Hematopoietic multipotent progenitor cell treated with erythropoietin and hydrocortisone succinate and interleukin-3 and kit ligand, for 17 days (in vitro differentiated cells): Measurements from ENCODE around the gene RAD50.
"Not testable (repeated sequence)": the region's sequence is repeated elsewhere in the genome, so short reads cannot be mapped to it uniquely, and the experiment has no call there.

Experiments used
- DNase-seq: peaks from one replicate; pipeline ENCODE4 v3.0.0-alpha.2; 2015; ENCODE audit warnings: low spot score

The RAD50 gene

DNA sequence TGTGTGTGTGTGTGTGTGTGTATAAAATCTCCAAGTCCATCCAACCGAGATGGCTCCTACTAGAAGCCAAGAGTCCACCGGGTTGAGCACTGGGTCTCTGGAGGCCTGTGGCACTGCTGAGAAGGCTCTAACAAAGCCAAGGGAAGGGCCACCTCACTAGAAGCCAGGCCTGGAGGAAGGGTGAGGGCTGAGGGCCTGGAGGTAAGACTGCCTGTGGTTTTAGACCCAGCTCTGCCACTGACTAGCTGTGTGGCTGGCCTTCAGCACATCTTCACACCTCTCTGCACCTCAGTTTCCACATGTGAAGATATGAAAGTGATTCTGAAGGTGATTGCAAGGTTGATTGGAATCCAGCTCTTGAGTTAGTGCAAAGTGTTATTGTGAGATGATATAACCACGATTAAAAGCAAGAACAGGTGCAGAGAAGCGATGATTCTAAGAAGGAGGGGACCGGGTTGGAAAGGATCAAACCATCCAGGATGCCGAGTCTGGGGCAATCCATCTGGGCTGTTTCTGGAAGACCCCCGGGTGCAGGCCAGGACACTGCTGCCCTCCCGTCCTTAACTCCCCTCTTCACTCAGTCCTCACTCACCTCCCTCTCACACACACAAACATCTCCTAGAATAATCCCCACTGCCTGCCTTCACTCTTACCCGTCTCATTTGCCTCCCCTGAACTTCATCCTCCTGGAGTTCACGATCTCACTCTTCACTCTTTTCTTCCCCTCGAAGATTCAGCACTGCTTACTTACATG lies 119.3 kb downstream of the RAD50 start:
- DNase-seq = no peak

GRCh38 chr5:132677191-132677590 lies 120.4 kb downstream of the RAD50 start:
- no peak for DNase-seq

DNA sequence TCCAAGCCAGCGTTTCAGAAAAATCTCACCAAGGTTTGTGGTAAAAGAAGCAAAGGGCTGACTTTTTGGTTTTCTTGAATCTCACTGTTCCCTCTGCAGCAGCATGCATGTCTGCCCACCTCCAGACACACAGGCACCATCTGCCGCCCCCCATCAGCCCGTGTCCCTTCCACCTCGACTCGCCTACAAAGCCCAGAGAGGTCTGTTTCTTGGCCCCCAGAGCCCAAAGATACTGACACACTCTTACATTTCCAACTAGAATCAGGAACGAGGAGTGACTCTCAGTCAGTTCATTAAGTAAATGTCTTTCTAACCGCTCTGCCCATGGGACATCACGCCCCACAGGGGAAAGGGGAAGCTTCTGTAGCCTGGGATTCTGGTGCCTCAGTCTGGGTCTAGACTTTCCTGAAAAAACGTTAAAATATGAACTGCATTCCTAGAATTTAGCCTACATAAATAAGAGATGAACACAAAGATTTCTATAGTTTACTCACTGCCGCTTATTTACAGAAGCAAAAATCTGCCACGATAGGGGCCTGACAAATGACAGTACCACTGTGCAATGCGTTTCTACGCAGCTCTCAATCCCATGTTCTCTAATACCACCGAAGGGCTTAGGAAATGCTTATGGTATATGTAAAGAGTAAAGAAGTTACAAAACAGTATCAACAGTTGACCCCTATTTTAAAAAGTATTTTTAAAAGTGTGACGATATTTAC lies 121.1 kb downstream of the RAD50 start:
- DNase-seq = no peak

GRCh38 chr5:132678735-132679134 lies 122.0 kb downstream of the RAD50 start:
- DNase-seq = no peak

GRCh38 chr5:132679166-132679565 lies 122.4 kb downstream of the RAD50 start:
- no peak for DNase-seq

DNA sequence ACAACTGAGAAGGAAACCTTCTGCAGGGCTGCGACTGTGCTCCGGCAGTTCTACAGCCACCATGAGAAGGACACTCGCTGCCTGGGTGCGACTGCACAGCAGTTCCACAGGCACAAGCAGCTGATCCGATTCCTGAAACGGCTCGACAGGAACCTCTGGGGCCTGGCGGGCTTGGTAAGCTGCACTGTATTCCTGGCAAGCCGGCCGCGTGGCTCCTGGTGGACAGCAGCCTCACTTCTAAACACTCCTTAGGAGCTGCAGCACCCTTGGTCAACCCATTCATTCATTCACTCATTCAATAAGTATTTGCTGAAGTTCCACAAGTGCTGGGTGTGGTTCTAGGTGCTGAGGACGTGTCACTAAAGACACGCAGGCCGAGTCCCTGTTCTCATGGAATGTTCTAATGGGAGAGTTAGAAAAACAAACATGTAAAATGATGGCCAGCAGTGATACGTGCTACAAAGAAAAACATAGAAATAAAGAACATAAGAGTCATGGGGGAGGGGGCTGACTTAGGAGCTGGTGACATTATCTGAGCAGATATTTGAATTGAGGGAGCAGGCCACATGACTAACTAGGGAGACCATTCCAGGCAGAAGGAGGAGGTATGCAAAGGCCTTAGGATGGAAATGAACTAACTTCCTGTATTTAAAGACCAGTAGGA lies 123.1 kb downstream of the RAD50 start:
- no peak for DNase-seq

GRCh38 chr5:132680780-132681475 lies 124.2 kb downstream of the RAD50 start:
- no peak for DNase-seq

GRCh38 chr5:132681476-132681831 lies 124.7 kb downstream of the RAD50 start:
- DNase-seq = no peak

DNA sequence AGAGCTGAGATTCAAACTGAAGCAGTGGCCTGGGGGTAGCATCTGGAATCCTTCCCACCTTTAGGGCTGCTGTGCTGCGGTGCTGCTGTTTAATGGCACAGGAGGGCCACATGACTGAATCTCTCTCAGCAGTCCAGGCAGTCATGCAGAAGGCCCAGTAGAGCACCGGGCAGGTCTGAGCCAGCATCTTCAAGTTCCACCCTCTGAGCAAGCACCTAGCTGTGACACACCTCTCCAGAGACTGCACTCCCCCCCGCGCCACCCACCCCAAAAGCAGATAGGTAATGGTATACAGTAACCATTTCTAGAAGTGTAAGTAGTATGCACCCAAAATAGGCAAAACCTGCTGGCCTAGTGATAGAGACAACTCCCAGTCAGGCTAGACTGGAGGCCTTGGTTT lies 125.2 kb downstream of the RAD50 start:
- DNase-seq = no peak

GRCh38 chr5:132684491-132684890 lies 127.7 kb downstream of the RAD50 start:
- DNase-seq = peak; percentile 27

DNA sequence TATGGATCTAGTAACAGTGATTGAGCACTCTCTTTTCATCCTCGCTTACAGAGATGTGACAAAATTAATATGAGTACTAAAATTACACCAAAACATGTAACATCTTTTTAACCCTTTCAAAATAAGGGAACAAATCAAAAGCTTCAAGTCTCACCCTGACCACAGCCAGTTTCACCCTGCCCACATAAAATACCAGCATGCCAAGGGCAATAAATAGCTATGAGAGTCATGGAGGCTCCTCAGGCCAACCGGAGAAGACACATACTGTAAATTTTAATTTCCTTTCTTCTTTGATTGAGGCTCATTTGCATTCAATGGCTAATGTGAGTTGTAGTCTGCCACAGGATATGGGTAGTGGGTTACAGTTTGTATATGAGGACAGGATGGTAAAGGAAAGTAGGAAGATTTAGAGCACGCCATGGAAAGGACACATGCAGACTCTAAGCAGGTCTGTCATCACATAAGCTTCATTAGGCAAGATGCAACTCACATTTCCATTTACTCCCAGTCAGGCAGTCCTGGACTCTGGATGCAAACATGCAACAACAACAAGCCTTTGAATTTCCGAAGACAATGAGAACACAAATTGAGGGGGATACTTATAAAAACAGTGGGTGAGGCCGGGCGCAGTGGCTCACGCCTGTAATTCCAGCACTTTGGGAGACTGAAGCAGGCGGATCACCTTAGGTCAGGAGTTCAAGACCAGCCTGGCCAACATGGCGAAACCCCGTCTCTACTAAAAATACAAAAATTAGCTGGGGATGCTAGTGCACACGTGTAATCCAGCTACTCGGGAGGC lies 128.3 kb downstream of the RAD50 start:
- no peak for DNase-seq

- no peak for DNase-seq
Observed at GRCh38 chr5:132686193-132686592, 129.4 kb downstream of the RAD50 start.

GRCh38 chr5:132687995-132688394 lies 131.2 kb downstream of the RAD50 start:
- DNase-seq = no peak

DNA sequence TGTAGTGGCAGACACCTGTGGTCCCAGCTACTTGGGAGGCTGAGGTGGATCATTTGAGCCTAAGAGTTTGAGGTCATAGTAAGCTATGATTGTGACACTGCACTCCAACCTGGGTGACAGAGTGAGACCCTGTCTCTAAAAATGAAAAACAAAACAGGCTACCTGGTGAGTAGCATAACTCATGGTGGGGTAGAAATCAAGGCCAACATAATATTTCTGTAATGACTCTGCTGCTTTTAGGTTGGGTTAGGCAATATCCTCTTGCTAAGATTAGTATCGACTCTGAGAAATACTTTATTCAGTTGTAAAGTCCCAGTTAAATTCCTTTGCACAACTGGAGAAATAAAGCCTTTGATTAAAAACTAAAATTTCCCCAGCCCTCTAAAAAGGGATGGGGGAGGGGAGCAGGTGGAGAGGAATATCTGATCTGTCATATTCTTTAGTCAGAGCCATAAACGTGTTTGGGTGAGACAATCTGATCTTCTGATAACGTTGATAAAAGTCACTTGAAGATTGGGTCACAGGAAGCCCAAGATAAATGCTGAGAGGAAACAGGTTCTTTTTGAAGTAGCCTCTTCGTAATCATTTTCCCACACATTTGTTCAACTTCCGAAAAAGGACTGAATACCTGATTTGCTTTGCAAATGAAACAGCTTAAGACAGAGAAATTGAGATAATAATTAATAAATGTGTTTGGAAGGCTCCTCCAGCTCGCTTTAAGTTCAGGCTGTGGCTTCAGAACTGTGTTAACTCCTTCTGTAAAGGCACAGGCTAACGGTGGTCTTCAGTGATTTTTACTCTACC lies 132.0 kb downstream of the RAD50 start:
- DNase-seq = no peak

DNA sequence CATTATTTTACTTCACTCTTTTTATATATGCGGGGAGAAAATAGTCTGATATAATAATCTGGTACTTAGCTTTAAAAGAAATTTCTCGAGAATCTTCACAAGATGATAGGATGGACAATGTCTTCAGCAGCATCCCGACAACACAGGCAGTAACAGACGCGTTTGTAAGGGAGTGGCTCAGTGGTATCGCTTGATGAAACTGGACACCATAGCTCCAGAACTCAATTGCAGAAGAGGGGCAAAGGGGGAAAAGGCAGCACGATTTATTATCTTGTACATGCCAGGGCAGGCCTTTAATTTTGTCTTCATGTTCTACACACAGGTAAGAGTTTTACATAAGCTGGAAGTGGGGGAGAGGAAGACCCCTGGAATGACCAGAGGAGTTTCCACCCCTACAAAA lies 132.7 kb downstream of the RAD50 start:
- no peak for DNase-seq

DNA sequence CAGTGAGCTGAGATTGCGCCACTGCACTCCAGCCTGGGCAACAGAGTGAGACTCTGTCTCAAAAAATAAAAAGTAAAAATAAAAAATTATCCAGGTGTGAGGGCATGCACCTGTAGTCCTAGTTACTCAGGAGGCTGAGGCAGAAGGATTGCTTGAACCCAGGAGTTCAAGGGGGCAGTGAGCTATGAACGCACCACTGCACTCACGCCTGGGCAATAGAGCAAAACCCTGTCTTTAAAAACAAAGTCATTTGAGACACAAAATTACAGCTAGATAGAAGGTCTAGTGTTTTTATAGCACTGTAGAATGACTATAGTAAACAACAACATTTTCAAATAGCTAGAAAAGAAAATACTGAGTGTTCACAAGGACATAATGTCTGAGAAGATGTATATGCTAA lies 133.4 kb downstream of the RAD50 start:
- DNase-seq = no peak

DNA sequence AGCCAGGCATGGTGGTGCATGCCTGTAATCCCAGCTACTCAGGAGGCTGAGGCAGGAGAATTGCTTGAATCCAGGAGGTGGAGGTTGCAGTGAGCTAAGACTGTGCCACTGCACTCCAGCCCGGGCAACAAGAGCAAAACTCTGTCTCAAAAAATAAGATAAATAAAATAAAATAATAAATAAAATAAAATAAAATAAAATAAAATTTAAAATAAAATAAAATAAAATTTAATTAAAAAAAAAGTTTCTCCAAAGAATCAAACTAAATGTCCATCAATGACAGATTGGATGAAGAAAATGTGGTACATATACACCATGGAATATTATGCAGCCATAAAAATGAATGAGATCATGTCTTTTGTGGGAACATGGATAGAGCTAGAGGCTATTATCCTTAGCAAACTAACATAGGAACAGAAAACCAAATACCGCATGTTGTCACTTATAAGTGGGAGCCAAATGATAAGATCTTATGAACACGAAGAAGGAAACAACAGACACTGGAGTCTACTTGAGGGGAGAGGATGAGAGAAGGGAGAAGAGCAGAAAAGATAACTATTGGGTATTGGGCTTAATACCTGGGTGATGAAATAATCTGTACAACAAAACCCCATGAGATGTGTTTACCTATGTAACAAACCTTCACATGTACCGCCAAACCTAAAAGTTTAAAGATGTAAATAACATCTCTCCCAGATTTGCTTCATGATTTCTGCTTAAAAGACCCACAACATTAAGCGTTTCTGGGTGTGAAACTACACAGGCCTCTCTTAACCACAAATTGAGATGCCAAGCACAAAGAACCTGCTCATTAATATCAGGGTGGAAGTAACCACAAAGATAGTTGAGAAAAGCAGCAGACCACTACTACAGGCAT lies 135.2 kb downstream of the RAD50 start:
- not testable (repeated sequence) for DNase-seq

- no peak for DNase-seq
Observed at GRCh38 chr5:132692632-132692967, 135.8 kb downstream of the RAD50 start.
